Measurements from ENCODE around the gene PIH1D1. TPM values are rescaled to one million over a fixed set of nuclear protein-coding genes. Genes with fewer than 3 reads are reported as not detected.
A peak's percentile ranks its signal among the peaks of the same experiment; 100 is the strongest.

The PIH1D1 gene
- total and polyA plus RNA-seq, 2 of the 8 experiments (the other 6 are each of a cell fraction or from before 2014, with no cell fraction given): 146 to 195 TPM

DNA sequence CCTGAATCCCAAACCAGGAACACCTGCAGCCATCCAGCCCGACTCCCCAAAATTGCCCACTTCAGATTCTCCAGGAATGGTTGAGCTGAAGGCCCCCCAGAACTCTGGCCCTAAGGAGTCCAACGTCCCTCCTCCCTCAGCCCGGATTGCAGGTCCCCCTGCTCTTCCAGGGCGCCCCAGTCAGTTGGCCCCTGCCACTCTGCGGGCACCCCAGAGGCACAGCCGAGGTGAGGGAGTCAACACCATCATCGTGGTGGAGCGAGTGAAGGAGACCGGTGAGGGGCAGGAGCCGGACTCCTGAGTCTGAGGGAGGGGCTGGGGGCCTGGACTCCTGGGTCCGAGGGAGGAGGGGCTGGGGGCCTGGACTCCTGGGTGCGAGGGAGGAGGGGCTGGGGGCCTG, 24.3 kb downstream of the PIH1D1 start:
- DNase-seq (ENCODE audit: low read depth in 1 of 2, low spot score in 2 of 2) (no peak), FAIRE-seq (no peak)
- H3K27ac ChIP-seq (ENCODE audit: low read depth, low read length): no peak overlapping the region
- no peak overlapping the region for H3K23ac ChIP-seq (ENCODE audit: insufficient read length)
- H3K4me1 ChIP-seq (replicated peaks in 1 of 4; ENCODE audit: control insufficient read depth in 3 of 4, insufficient read depth in 4 of 4, low read length in 3 of 4): peaks cover 4 to 44% (median 27%) of the 10 kb centered on the region in 4 experiments
- no peaks in the 10 kb centered on the region for H4K20me1 ChIP-seq (replicated peaks in 1 of 2; ENCODE audit: control insufficient read depth in 1 of 2, insufficient read depth in 2 of 2, low read length in 2 of 2)
- no peak overlapping the region for H3K14ac ChIP-seq (ENCODE audit: insufficient read length)
- peak overlapping the region; percentile 39; the same call in 1 of the 2 replicates for H2BK12ac ChIP-seq (ENCODE audit: low read depth, low read length)
- H2AK5ac ChIP-seq (ENCODE audit: low read depth, low read length): no peak overlapping the region
- H3K79me1 ChIP-seq (ENCODE audit: low read depth, low read length): no peaks in the 10 kb centered on the region
- peak overlapping the region in 1 of 4 experiments; percentile 71; a peak in 2 of 8 replicates for H3K4me3 ChIP-seq (ENCODE audit: extremely low read depth in 1 of 4, insufficient read depth in 2 of 4, low read depth in 3 of 4, low read length in 4 of 4)
- no peak overlapping the region for H3K56ac ChIP-seq (replicated peaks; ENCODE audit: insufficient read length, low read depth, low read length)
- no peak overlapping the region for H2BK120ac ChIP-seq (replicated peaks; ENCODE audit: low read depth, low read length)
- 70% methylated on average over 8 of the region's 12 CpGs; no CpG with 5 or more reads in 1 of the 2 experiments for WGBS, 2 experiments (ENCODE audit: extremely low coverage in 1 of 2, insufficient coverage in 1 of 2, insufficient read length in 1 of 2, insufficient replicate concordance in 2 of 2, low coverage in 1 of 2, low lambda C conversion rate in 2 of 2, missing lambda C conversion rate in 1 of 2)
- no peak overlapping the region for H2BK5ac ChIP-seq (ENCODE audit: low read depth, low read length)
- H3K23me2 ChIP-seq (ENCODE audit: low read depth, low read length): peaks cover 21% of the 10 kb centered on the region
- H3K36me3 ChIP-seq (ENCODE audit: control insufficient read depth in 2 of 4, insufficient read depth in 4 of 4, low read length in 3 of 4): no peaks in the 10 kb centered on the region
- no peak overlapping the region for H2BK15ac ChIP-seq (ENCODE audit: low read length)
- POLR2A ChIA-PET (ENCODE audit: partially characterized antibody): interaction anchor here (0.8 to 5.0 kb wide), 8 partner anchors 8 to 65 kb away, joined by 3 to 21 read pairs (median 4); partner anchors contain the start of gene TEAD2
- H2AFZ ChIP-seq (ENCODE audit: low read length): no peak overlapping the region
- H3K27me3 ChIP-seq (replicated peaks in 1 of 4; ENCODE audit: control insufficient read depth in 3 of 4, extremely low read depth in 1 of 4, insufficient read depth in 3 of 4, low read length in 3 of 4): peaks cover 16 to 55% (median 51%) of the 10 kb centered on the region in 4 experiments
- H3K18ac ChIP-seq (ENCODE audit: extremely low read depth, low read length): no peak overlapping the region
- no peak overlapping the region for H3K4ac ChIP-seq (replicated peaks; ENCODE audit: insufficient read length, low read depth, low read length)
- H3K79me2 ChIP-seq (ENCODE audit: control insufficient read depth in 1 of 2, insufficient read depth in 2 of 2, low read length in 2 of 2): no peaks in the 10 kb centered on the region
- H4K8ac ChIP-seq (ENCODE audit: extremely low read depth, insufficient read depth, low read length): no peak overlapping the region
- 0 out of 2 replicates have a peak overlapping the region, but pooled peaks have one; percentile 61 for H2BK20ac ChIP-seq (ENCODE audit: low read length)
- peak overlapping the region; percentile 35 for H4K91ac ChIP-seq (replicated peaks; ENCODE audit: insufficient read length, low read length)
- CTCF ChIA-PET (ENCODE audit: partially characterized antibody): interaction anchor here (1.0 to 5.2 kb wide), 8 partner anchors 9 to 126 kb away, joined by 3 to 49 read pairs (median 5); partner anchors contain the start of gene SLC17A7
- peaks cover 0 to 2% of the 10 kb centered on the region in 2 experiments; a peak in 1 of 4 replicates for H3K9me3 ChIP-seq (ENCODE audit: insufficient read depth in 2 of 2, low read depth in 1 of 2, low read length in 1 of 2)
- no peak overlapping the region for H4K5ac ChIP-seq (ENCODE audit: insufficient read length, low read depth, low read length)
- H3K4me2 ChIP-seq (ENCODE audit: insufficient read depth in 1 of 2, low read depth in 2 of 2, low read length in 2 of 2): peak overlapping the region in 1 of 2 experiments; percentile 97; a peak in 2 of 4 replicates
- H3K9ac ChIP-seq (replicated peaks in 1 of 4; ENCODE audit: extremely low read depth in 1 of 4, low read depth in 3 of 4, low read length in 3 of 4): no peak overlapping the region
- TF ChIP-seq TAF1 (IDR thresholded peaks at IDR 0.05; ENCODE audit: low read depth, low read length): no peak
- TF ChIP-seq MAX (IDR thresholded peaks at IDR 0.05): no peak
- no peak for TF ChIP-seq YY1 (IDR thresholded peaks at IDR 0.05; ENCODE audit: low read depth, low read length)
- no peak for TF ChIP-seq CREB1 (IDR thresholded peaks at IDR 0.05)
- no peak for TF ChIP-seq EZH2 (IDR thresholded peaks at IDR 0.05; ENCODE audit: low read depth, low read length, severe bottlenecking)
- no peak for TF ChIP-seq KDM1A (IDR thresholded peaks at IDR 0.05; ENCODE audit: borderline replicate concordance, low read length)
- TF ChIP-seq SAP30 (IDR thresholded peaks at IDR 0.05; ENCODE audit: insufficient read depth, insufficient replicate concordance, low read length): no peak
- TF ChIP-seq EP300 (IDR thresholded peaks at IDR 0.05; ENCODE audit: borderline replicate concordance in 1 of 2, low read depth in 2 of 2, low read length in 2 of 2): no peak
- TF ChIP-seq HDAC2 (IDR thresholded peaks at IDR 0.05; ENCODE audit: borderline replicate concordance in 1 of 2, low read depth in 2 of 2, low read length in 2 of 2): no peak
- TF ChIP-seq HDAC6 (IDR thresholded peaks at IDR 0.05; ENCODE audit: low read depth, low read length): no peak
- no peak for TF ChIP-seq RXRA (IDR thresholded peaks at IDR 0.05; ENCODE audit: insufficient read depth, low read depth, low read length)
- TF ChIP-seq RAD21 (IDR thresholded peaks at IDR 0.05 in 1 of 2, conservative IDR thresholded peaks at IDR 0.05 in 1 of 2; ENCODE audit: low read depth in 2 of 2, low read length in 2 of 2): no peak

All from H1 (cell line).